Activated CD8-positive, alpha-beta T cell treated with anti-CD3 and anti-CD28 coated beads for 36 hours (primary cell): ENCODE data around the gene OR1I1. TPM values are rescaled to one million over a fixed set of nuclear protein-coding genes. Genes with fewer than 3 reads are reported as not detected.

Source experiments
- ATAC-seq: fragments of 200-7000 bp; cut with Tn5 transposase; one replicate; pipeline ENCODE4 v1.10.0; 2021; ENCODE audit warnings: mild to moderate bottlenecking, moderate library complexity
- CTCF ChIA-PET: fragments of 350-600 bp; sonication (Branson Sonifier 250); formaldehyde crosslinking; loops from one replicate; lab custom pipeline; 2021; ENCODE audit warnings: antibody characterized with exemption; lab: Charles Lee
- POLR2A ChIA-PET: fragments of 350-600 bp; sonication (Branson Sonifier 250); formaldehyde crosslinking; loops from one replicate; lab custom pipeline; 2021; ENCODE audit warnings: antibody characterized with exemption; lab: Charles Lee
- DNase-seq: peaks from one replicate; pipeline ENCODE4 v3.0.0-alpha.2; 2020
- H3K27ac Mint-ChIP-seq: one replicate; pipeline ENCODE4 v1.8.0; 2021; ENCODE audit warnings: mild to moderate bottlenecking, mixed read lengths
- H3K27me3 Mint-ChIP-seq: one replicate; pipeline ENCODE4 v1.8.0; 2021; ENCODE audit warnings: mixed read lengths
- H3K36me3 Mint-ChIP-seq: one replicate; pipeline ENCODE4 v1.8.0; 2021; ENCODE audit warnings: low read depth, mixed read lengths
- H3K4me1 Mint-ChIP-seq: one replicate; pipeline ENCODE4 v1.8.0; 2021; ENCODE audit warnings: low read depth, mixed read lengths
- H3K4me3 Mint-ChIP-seq: one replicate; pipeline ENCODE4 v1.8.0; 2021; ENCODE audit warnings: mild to moderate bottlenecking, moderate library complexity, mixed read lengths
- H3K9me3 Mint-ChIP-seq: one replicate; pipeline ENCODE4 v1.8.0; 2021; ENCODE audit warnings: mixed read lengths
- CTCF ChIP-seq: fragments of 200-600 bp; IDR thresholded peaks from one replicate; pipeline ENCODE4 v1.8.0; 2022; ENCODE audit warnings: antibody characterized with exemption, mild to moderate bottlenecking
- intact Hi-C: fragments of 100-400 bp; cut with micrococcal nuclease; formaldehyde crosslinking; loops from one replicate; pipeline ENCODE4 v1.10.0; 2022
- total RNA-seq, 2 experiments: library from RNA; stranded (reverse); gene quantifications; one replicate each; pipeline ENCODE4 v1.2.3, GENCODE V29; 2021

The OR1I1 gene
- total RNA-seq, 2 experiments from 2014 or later: not detected

- CTCF ChIA-PET: interaction anchor here (0.6 kb wide), 1 partner anchor 34 kb away, joined by 3 read pairs; no protein-coding TSS in a partner anchor
- POLR2A ChIA-PET: interaction anchor here (0.6 kb wide), 1 partner anchor 1900 kb away, joined by 3 read pairs; no protein-coding TSS in a partner anchor
- DNase-seq (no peak), ATAC-seq (no peak)
- H3K27ac Mint-ChIP-seq: no peak overlapping the region
- no peaks in the 10 kb centered on the region for H3K36me3 Mint-ChIP-seq
- intact Hi-C loops: no loop called here
- no peaks in the 10 kb centered on the region for H3K9me3 Mint-ChIP-seq
- H3K27me3 Mint-ChIP-seq: peaks cover 21% of the 10 kb centered on the region
- TF ChIP-seq CTCF: no peak
- H3K4me3 Mint-ChIP-seq: no peak overlapping the region
- H3K4me1 Mint-ChIP-seq: no peaks in the 10 kb centered on the region
Measured at GRCh38 chr19:15042003-15042402, 40.0 kb upstream of the OR1I1 start.

GRCh38 chr19:15042826-15043225 is 39.2 kb upstream of the OR1I1 start:
- peaks cover 22% of the 10 kb centered on the region for H3K27me3 Mint-ChIP-seq
- POLR2A ChIA-PET: no interaction called here
- TF ChIP-seq CTCF: no peak
- ATAC-seq (no peak), DNase-seq (no peak)
- no peaks in the 10 kb centered on the region for H3K4me1 Mint-ChIP-seq
- intact Hi-C loops: no loop called here
- H3K27ac Mint-ChIP-seq: no peak overlapping the region
- CTCF ChIA-PET: no interaction called here
- no peak overlapping the region for H3K4me3 Mint-ChIP-seq
- H3K36me3 Mint-ChIP-seq: no peaks in the 10 kb centered on the region
- H3K9me3 Mint-ChIP-seq: no peaks in the 10 kb centered on the region

- no peak overlapping the region for H3K27ac Mint-ChIP-seq
- ChIA-PET POLR2A (no interaction called here), CTCF (no interaction called here)
- H3K36me3 Mint-ChIP-seq: no peaks in the 10 kb centered on the region
- no peaks in the 10 kb centered on the region for H3K4me1 Mint-ChIP-seq
- TF ChIP-seq CTCF: no peak
- ATAC-seq: no peak
- peaks cover 31% of the 10 kb centered on the region for H3K27me3 Mint-ChIP-seq
- intact Hi-C loops: no loop called here
- H3K4me3 Mint-ChIP-seq: no peak overlapping the region
- no peak for DNase-seq
- no peaks in the 10 kb centered on the region for H3K9me3 Mint-ChIP-seq
Measured at GRCh38 chr19:15045506-15045905, 36.5 kb upstream of the OR1I1 start.

GRCh38 chr19:15047680-15048079 is 34.3 kb upstream of the OR1I1 start:
- H3K36me3 Mint-ChIP-seq: no peaks in the 10 kb centered on the region
- no peak for TF ChIP-seq CTCF
- ChIA-PET CTCF (no interaction called here), POLR2A (no interaction called here)
- peaks cover 40% of the 10 kb centered on the region for H3K27me3 Mint-ChIP-seq
- intact Hi-C loops: no loop called here
- no peak overlapping the region for H3K27ac Mint-ChIP-seq
- H3K4me3 Mint-ChIP-seq: no peak overlapping the region
- H3K9me3 Mint-ChIP-seq: no peaks in the 10 kb centered on the region
- ATAC-seq (no peak), DNase-seq (no peak)
- no peaks in the 10 kb centered on the region for H3K4me1 Mint-ChIP-seq

GRCh38 chr19:15048128-15048527 is 33.9 kb upstream of the OR1I1 start:
- POLR2A ChIA-PET: interaction anchor here (0.5 kb wide), 1 partner anchor 431 kb away, joined by 3 read pairs; no protein-coding TSS in a partner anchor
- no peak overlapping the region for H3K4me3 Mint-ChIP-seq
- DNase-seq: no peak

More at GRCh38 chr19:15048128-15048527, 33.9 kb upstream of the OR1I1 start:
- CTCF ChIA-PET: no interaction called here
- intact Hi-C loops: no loop called here
- peaks cover 40% of the 10 kb centered on the region for H3K27me3 Mint-ChIP-seq
- no peak overlapping the region for H3K27ac Mint-ChIP-seq
- ATAC-seq: no peak
- no peak for TF ChIP-seq CTCF
- H3K36me3 Mint-ChIP-seq: no peaks in the 10 kb centered on the region
- no peaks in the 10 kb centered on the region for H3K9me3 Mint-ChIP-seq
- no peaks in the 10 kb centered on the region for H3K4me1 Mint-ChIP-seq
